GM23248 (cell line): ENCODE measurements around the gene SH3RF1.

Experiments used
- EZH2 ChIP-seq: fragments of 200-600 bp; sonication (generic); IDR thresholded peaks from 2 replicates; pipeline ENCODE4 v1.6.1; 2018; ENCODE audit warnings: antibody characterized with exemption, mild to moderate bottlenecking; ENCODE audit not compliant: insufficient read depth, poor library complexity, severe bottlenecking
- EZH2phosphoT487 ChIP-seq: fragments of 200-600 bp; sonication (generic); IDR thresholded peaks from 2 replicates; pipeline ENCODE4 v1.6.1; 2018; ENCODE audit warnings: antibody characterized with exemption, moderate library complexity, mild to moderate bottlenecking, low read depth; ENCODE audit not compliant: insufficient read depth

DNA sequence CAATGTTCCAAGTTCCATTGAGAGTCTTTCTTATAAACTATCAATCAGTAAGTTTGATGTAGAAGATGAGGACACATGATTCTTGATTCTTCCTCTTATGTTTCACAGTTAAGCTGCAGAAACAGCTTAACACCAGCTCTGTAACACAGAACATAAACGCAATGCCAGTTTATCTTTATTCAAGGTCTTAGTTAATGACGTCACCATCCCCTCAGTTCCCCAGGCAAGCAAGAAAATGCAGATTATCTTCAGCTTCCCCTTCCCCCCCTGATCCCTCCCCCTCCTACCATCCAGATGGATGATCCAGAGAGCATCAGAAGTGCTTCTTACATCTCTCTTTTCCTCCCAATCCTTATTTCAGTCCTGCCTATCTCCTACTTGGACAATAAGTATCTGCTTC lies 4.4 kb upstream of the SH3RF1 start:
- TF ChIP-seq EZH2 (no peak), EZH2phosphoT487 (no peak)
